ENCODE results near the gene ASB4.

The ASB4 gene

DNA sequence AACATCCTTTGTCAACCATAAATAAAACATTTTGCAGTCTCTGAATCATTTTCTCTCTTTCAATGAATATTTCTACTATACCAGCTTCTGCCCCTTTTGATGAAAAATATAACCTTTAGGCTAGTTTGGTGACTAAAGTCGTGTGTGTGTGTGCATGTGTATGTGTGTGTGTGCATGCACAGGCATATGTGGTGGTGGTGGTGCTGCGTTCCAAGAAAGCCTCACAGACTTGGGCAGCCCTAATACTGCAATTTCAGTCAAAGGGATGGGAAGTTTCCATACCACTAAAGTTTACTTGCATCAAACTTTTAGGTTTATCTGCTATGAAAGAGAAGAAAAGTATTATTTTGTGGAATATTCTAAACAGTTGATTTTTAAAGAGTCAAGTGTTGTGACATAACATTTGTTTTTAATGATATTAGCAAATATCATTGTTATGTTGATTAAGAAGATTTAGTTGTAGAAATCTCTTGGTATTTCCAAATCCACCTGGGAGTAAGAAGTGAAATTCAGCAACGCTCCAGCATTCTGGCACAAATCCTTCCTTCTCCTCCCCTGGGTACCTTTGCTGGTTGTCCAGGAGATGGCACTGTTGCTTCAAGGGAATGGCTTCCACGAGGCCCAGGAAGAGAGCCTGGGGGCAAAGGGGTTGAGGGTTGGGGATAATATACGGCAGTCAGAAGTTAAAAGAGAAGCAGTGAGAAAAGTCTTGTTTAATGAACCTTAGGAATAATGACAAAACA is 41.5 kb downstream of the ASB4 start:
- Histone ChIP-seq H3K36me3 (ENCODE audit: insufficient read depth, low read length) (no peaks in the 10 kb centered on the region), H3K9me3 (ENCODE audit: control insufficient read depth, insufficient read depth, low read length) (no peaks in the 10 kb centered on the region), H3K9ac (ENCODE audit: low read depth, low read length) (no peak overlapping the region), H3K4me1 (ENCODE audit: insufficient read depth, low read length) (no peaks in the 10 kb centered on the region)

DNA sequence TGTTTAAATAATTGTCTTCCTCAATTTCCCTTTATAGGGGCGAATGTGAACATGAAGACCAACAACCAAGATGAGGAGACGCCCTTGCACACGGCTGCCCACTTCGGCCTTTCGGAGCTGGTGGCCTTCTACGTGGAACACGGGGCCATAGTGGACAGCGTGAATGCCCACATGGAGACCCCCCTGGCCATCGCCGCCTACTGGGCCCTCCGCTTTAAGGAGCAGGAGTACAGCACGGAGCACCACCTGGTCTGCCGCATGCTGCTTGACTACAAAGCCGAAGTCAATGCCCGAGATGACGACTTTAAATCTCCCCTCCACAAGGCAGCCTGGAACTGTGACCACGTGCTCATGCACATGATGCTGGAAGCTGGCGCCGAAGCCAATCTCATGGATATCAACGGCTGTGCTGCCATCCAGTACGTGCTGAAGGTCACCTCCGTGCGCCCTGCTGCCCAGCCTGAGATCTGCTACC is 42.1 kb downstream of the ASB4 start:
- Histone ChIP-seq H3K4me1 (ENCODE audit: insufficient read depth, low read length) (no peaks in the 10 kb centered on the region), H3K36me3 (ENCODE audit: insufficient read depth, low read length) (no peaks in the 10 kb centered on the region)

DNA sequence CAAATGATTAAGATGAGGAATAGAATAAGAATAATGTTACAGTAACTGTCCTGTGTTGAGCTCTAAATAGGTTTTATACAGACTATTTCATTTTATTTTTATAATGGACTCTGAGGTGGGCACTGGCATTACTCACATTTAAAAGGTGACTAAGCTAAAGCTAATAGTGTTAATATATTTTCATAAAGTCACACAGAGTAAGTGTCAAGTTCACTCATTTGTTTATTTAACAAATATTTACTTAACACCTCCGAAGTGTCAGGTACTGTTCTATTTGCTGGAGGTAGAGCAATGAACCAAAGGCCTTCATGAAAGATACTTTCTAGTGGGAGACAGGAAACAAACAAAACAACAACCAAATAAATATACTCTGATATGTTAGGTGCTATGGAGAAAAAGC is 44.0 kb downstream of the ASB4 start:
- H3K36me3 ChIP-seq (ENCODE audit: insufficient read depth, low read length), result no peaks in the 10 kb centered on the region
- no peak overlapping the region for H3K9ac ChIP-seq (ENCODE audit: low read depth, low read length)
- H3K9me3 ChIP-seq (ENCODE audit: control insufficient read depth, insufficient read depth, low read length), result no peaks in the 10 kb centered on the region
- no peaks in the 10 kb centered on the region for H3K4me1 ChIP-seq (ENCODE audit: insufficient read depth, low read length)

More for the DNA sequence above, 42.1 kb downstream of the ASB4 start:
- Histone ChIP-seq H3K9ac (ENCODE audit: low read depth, low read length) (no peak overlapping the region), H3K9me3 (ENCODE audit: control insufficient read depth, insufficient read depth, low read length) (no peaks in the 10 kb centered on the region)

DNA sequence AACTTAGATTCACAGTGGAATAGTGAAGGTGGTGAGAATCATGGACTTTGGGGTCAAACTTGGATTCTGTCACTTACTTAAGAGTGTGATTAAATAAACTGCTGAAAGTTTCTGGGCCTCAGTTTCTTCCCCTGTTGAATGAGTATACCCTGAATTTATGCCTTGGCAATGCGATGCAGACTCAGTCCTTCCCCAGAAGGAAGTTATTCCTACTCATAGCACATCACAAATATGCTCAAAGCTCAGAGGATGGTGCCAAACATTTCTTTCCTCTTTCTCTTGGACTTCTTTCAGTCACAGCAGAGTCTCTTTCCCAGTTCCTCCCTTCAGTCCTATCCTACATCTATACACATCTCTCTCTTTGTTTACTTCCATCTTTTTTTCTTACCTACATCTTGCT is 45.1 kb downstream of the ASB4 start:
- Histone ChIP-seq H3K9me3 (ENCODE audit: control insufficient read depth, insufficient read depth, low read length) (no peaks in the 10 kb centered on the region), H3K9ac (ENCODE audit: low read depth, low read length) (no peak overlapping the region), H3K36me3 (ENCODE audit: insufficient read depth, low read length) (no peaks in the 10 kb centered on the region), H3K4me1 (ENCODE audit: insufficient read depth, low read length) (no peaks in the 10 kb centered on the region)

DNA sequence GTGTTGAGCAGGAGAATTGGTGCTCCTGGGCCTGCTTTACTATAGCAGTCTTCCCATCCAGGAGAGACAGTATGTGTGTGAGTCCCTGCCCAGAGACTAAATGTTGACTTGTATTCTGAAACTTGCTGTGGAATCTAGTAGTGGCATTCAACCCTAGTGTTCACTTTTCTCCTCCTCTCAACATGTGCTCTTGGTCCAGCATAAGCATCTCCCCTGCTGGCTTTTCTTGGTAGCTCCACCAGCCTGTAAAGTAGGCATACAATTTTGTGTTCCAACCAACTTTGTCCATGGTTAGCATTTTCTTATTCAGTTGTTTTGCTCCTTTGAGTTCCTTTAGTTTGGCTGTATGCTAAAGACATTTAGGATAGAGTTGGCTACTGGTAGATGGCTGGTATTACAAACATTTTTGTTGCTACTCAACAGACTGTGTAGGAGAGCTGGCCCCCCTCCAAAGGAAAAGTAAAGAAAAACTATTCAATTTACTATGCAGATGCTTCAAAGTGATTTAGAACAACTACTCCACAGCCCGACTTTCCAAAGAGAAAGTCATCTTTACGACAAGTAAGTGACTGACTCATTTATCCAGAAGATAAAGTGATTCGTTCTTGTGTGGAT is 46.0 kb downstream of the ASB4 start:
- H3K9ac ChIP-seq (ENCODE audit: low read depth, low read length), result no peak overlapping the region
- no peaks in the 10 kb centered on the region for H3K36me3 ChIP-seq (ENCODE audit: insufficient read depth, low read length)
- no peaks in the 10 kb centered on the region for H3K4me1 ChIP-seq (ENCODE audit: insufficient read depth, low read length)
- no peaks in the 10 kb centered on the region for H3K9me3 ChIP-seq (ENCODE audit: control insufficient read depth, insufficient read depth, low read length)

DNA sequence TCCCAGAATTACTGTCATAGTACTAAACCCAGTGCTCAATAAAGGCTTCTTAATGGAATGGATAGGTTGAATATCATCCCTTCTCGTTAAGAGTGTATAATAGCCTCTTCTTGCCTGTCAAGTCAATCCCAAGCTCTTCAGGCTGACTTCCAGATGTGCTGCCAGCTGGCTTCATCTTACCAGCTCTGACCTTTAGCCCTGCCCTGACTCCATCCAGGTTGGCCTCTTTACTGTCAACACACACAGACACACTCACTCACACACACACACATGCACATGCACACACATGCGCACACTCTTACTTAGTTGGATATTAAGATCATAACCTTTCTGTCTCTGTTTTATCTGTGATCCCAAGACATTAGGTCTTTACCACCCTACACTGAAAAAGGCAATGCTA is 49.1 kb downstream of the ASB4 start:
- no peak overlapping the region for H3K9ac ChIP-seq (ENCODE audit: low read depth, low read length)
- H3K4me1 ChIP-seq (ENCODE audit: insufficient read depth, low read length), result no peaks in the 10 kb centered on the region
- no peaks in the 10 kb centered on the region for H3K36me3 ChIP-seq (ENCODE audit: insufficient read depth, low read length)
- no peaks in the 10 kb centered on the region for H3K9me3 ChIP-seq (ENCODE audit: control insufficient read depth, insufficient read depth, low read length)

DNA sequence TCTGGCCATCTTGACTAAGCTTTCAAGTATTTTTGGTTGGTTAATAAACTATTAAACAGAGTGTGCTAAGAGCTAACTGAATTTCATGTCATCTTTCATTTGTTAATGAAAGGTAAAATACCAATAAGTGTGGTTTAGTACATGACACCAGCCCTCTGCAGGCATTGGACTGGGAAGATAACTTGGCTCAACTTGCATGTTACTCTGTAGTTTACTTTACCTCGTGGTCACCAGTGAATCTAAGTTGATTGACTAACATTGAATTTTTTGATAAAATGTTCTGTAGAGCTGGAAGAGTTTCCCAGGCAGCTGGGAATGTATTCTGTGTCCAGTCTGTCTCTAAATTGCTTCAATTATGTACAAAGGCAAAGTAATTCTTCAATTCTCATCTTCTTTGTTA is 49.9 kb downstream of the ASB4 start:
- Histone ChIP-seq H3K9me3 (ENCODE audit: control insufficient read depth, insufficient read depth, low read length) (no peaks in the 10 kb centered on the region), H3K9ac (ENCODE audit: low read depth, low read length) (no peak overlapping the region), H3K36me3 (ENCODE audit: insufficient read depth, low read length) (no peaks in the 10 kb centered on the region), H3K4me1 (ENCODE audit: insufficient read depth, low read length) (no peaks in the 10 kb centered on the region)

DNA sequence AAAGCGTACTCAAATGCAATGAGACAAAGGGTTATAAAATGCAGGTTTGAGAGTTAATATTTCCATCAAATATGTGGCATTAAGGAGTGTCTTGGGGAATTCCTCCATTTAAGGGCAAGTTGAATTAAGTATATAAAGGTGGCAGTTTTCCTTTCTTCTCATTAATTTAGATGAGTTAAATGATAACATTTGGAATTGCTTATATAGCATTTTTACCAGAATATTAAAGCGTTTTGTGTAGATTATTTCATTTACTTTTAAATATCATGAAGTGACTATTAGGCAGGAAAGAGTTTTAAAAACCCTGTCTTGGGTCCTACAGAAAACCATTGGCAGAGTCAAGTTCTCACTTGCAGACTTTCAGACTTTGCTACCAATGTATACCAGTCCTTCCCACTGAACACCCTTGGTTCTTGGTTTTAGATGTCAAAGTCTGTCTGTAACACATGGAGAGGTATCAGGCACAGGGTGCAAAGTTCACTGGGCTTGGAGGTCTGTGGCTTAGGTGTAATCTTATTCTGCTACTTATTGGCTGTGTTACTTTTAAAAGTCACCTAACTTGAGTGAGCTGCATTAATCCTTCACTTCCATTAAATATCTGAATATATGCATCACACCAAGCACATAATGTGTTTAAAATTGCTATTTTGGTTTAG is 51.0 kb downstream of the ASB4 start:
- Histone ChIP-seq H3K4me1 (ENCODE audit: insufficient read depth, low read length) (no peaks in the 10 kb centered on the region), H3K36me3 (ENCODE audit: insufficient read depth, low read length) (no peaks in the 10 kb centered on the region), H3K9me3 (ENCODE audit: control insufficient read depth, insufficient read depth, low read length) (no peaks in the 10 kb centered on the region)

DNA sequence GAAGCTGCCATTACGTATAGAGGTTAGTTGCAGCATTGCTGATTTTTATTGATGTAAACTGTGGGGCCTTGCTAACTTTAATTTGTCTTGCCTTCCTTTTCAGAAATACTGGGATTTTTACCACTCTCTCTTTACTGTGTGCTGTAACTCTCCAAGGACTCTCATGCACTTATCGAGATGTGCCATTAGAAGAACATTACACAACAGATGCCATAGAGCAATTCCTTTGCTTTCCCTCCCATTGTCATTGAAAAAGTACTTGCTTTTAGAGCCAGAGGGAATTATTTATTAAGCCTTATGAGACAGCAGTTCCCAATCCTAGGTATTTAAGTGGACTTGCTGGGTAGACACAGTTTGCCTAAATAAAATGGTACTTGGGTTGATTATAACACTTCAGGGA is 51.7 kb downstream of the ASB4 start:
- no peak overlapping the region for H3K9ac ChIP-seq (ENCODE audit: low read depth, low read length)
- no peaks in the 10 kb centered on the region for H3K4me1 ChIP-seq (ENCODE audit: insufficient read depth, low read length)
- no peaks in the 10 kb centered on the region for H3K9me3 ChIP-seq (ENCODE audit: control insufficient read depth, insufficient read depth, low read length)
- H3K36me3 ChIP-seq (ENCODE audit: insufficient read depth, low read length), result no peaks in the 10 kb centered on the region

More for the DNA sequence above, 51.0 kb downstream of the ASB4 start:
- no peak overlapping the region for H3K9ac ChIP-seq (ENCODE audit: low read depth, low read length)

DNA sequence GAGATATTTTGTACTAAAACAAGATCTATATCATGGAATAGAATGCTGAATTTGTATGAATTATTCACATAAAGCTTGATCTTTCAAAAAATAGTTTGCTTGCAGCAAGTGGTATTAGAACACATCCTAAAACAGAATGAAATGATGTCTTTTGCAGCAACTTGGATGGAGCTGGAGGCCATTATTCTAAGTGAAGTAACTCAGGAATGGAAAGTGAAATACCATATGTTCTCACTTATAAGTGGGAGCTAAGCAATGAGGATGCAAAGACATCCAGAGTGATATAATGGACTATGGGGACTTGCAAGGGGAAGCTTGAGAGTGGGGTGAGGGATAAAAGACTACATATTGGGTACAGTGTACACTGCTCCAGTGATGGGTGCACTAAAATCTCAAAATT is 53.7 kb downstream of the ASB4 start:
- no peaks in the 10 kb centered on the region for H3K4me1 ChIP-seq (ENCODE audit: insufficient read depth, low read length)
- H3K9ac ChIP-seq (ENCODE audit: low read depth, low read length), result no peak overlapping the region
- no peaks in the 10 kb centered on the region for H3K9me3 ChIP-seq (ENCODE audit: control insufficient read depth, insufficient read depth, low read length)
- no peaks in the 10 kb centered on the region for H3K36me3 ChIP-seq (ENCODE audit: insufficient read depth, low read length)

DNA sequence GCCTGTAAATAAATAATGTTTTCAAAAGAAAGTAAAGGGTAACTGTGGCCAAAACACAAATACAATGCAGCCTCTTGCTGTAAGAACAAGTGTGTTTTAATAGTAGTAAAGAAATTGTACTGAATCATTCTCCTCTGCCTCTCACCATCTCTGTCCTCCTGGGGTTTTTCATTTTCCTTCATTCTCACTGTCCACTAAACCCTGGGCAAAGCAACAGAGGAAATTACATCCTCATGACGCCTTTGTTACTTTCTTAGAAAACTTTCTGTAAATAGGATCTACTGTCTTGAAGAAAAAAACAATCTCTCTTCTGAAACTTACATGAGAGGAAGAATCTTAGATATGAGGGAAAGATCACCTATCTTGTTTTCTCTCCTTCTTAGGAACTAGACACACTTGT is 54.6 kb downstream of the ASB4 start:
- H3K9ac ChIP-seq (ENCODE audit: low read depth, low read length), result no peak overlapping the region
- no peaks in the 10 kb centered on the region for H3K36me3 ChIP-seq (ENCODE audit: insufficient read depth, low read length)

DNA sequence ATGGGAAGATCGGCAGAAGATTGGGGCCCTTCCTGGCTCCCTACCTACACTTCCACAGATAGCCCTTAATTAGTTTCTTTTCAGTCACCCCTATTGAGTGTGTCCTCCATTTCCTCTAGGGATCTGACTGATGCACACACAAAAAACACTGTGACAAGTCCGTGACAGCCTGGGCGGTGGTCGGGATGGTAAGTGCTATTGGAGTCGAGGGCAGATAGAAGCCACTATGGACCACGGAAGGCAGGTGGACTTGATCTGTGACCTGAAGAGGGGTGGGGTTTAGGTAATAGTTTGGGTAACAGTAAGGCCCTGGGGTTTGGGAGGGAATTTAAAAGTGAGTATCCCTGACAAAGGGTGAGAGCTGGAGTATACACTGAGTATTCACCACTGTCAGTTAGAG is 57.6 kb downstream of the ASB4 start:
- H3K4me1 ChIP-seq (ENCODE audit: insufficient read depth, low read length), result no peaks in the 10 kb centered on the region
- H3K9me3 ChIP-seq (ENCODE audit: control insufficient read depth, insufficient read depth, low read length), result no peaks in the 10 kb centered on the region
- H3K9ac ChIP-seq (ENCODE audit: low read depth, low read length), result no peak overlapping the region
- H3K36me3 ChIP-seq (ENCODE audit: insufficient read depth, low read length), result no peaks in the 10 kb centered on the region

More for the DNA sequence above, 54.6 kb downstream of the ASB4 start:
- H3K9me3 ChIP-seq (ENCODE audit: control insufficient read depth, insufficient read depth, low read length), result no peaks in the 10 kb centered on the region
- no peaks in the 10 kb centered on the region for H3K4me1 ChIP-seq (ENCODE audit: insufficient read depth, low read length)

DNA sequence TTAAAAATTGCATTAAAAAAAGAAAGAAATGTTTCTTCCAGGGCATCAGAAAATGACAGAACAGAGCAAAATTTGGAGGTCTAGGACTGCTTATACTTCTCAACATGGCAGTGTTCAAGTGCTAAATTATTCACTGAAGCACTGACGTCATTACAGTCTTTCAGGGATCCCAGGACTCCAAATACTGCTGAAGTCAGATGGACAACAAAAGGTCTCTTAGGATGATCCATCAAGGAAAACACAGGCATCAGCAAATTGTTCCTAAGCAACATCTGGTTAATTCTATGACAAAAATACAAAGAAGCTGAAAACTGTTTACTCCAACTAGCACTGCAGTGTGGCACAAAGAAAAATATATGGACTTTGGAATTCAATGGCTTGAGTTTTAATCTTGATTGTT is 58.4 kb downstream of the ASB4 start:
- no peaks in the 10 kb centered on the region for H3K9me3 ChIP-seq (ENCODE audit: control insufficient read depth, insufficient read depth, low read length)
- no peaks in the 10 kb centered on the region for H3K36me3 ChIP-seq (ENCODE audit: insufficient read depth, low read length)
- H3K4me1 ChIP-seq (ENCODE audit: insufficient read depth, low read length), result no peaks in the 10 kb centered on the region
- H3K9ac ChIP-seq (ENCODE audit: low read depth, low read length), result no peak overlapping the region

DNA sequence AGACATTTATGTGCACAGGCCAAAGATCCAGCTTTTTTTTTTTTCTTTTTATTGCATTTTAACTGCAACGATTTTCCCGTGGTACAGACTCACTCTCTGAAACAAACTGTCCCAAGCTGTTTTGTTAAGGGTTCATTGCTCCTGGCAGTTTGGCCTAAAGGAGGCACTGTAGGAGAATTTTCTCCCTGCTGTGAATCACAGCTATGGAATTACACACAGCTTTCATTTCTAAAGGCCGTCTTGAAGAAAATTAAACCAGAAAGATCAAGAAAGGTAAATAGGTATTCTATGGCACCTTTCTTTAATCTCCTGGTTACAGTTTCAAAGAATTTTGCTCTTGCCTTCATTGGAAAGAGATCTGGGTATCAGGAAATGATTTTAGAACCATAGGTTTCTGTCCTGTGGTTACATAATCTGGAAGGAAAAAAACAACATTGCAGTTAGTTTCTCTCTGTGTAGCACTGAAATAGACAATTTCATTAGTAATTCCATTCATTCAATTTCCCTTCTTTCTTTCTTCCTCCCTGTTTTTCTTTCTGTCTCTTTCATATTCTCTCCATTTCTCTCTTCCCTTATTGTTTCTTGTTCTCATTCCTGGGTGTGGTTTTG is 59.4 kb downstream of the ASB4 start:
- Histone ChIP-seq H3K9ac (ENCODE audit: low read depth, low read length) (no peak overlapping the region), H3K4me1 (ENCODE audit: insufficient read depth, low read length) (no peaks in the 10 kb centered on the region; the same call in 1 of the 2 replicates), H3K9me3 (ENCODE audit: control insufficient read depth, insufficient read depth, low read length) (no peaks in the 10 kb centered on the region), H3K36me3 (ENCODE audit: insufficient read depth, low read length) (no peaks in the 10 kb centered on the region)

All from ES-I3 (cell line).